Amygdala (tissue), 56 donors: ENCODE results near the gene KAZN.
A peak's percentile ranks its signal among the peaks of the same experiment; 100 is the strongest.
"Not testable (repeated sequence)": the region's sequence is repeated elsewhere in the genome, so short reads cannot be mapped to it uniquely, and the experiment has no call there.

ENCODE experiments used
- DNase-seq, 56 donors: peaks; one replicate each; lab custom pipeline; 2025; lab: John Stamatoyannopoulos, UW

The KAZN gene

DNA sequence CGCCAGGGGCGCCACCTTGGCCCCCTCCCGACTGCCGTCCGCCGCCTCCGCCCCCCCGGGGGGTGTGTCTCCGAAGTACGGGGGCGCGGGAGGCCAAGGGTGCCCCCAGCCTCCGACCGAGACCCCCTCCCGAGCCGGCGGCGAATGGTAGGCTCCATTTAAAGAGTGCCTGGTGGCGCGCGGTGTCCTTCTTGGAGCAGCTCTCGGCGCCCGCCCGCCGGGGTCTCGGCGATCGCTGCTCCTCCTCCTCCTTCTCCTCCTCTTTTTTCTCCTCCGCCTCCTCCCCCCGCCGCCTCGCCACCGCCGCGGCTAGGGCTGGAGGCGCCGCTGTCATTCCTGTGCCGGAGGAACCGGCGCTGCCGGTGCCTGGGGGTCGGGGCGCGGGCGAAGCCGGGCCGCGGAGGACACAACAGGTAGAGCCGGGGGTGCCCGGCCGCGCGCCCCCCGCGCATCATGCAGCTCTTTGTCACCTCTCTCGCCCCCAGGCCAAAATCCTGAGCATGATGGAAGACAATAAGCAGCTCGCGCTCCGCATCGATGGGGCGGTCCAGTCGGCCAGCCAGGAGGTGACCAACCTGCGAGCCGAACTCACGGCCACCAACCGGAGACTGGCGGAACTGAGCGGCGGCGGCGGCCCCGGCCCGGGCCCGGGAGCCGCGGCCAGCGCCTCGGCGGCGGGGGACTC lies at the start of gene KAZN:
TSS of gene KAZN (plus strand) at position 188 of the 685 bp plus-strand sequence.
- peak in 30 of 56 donors; percentile 3 to 60 (median 34) for DNase-seq

DNA sequence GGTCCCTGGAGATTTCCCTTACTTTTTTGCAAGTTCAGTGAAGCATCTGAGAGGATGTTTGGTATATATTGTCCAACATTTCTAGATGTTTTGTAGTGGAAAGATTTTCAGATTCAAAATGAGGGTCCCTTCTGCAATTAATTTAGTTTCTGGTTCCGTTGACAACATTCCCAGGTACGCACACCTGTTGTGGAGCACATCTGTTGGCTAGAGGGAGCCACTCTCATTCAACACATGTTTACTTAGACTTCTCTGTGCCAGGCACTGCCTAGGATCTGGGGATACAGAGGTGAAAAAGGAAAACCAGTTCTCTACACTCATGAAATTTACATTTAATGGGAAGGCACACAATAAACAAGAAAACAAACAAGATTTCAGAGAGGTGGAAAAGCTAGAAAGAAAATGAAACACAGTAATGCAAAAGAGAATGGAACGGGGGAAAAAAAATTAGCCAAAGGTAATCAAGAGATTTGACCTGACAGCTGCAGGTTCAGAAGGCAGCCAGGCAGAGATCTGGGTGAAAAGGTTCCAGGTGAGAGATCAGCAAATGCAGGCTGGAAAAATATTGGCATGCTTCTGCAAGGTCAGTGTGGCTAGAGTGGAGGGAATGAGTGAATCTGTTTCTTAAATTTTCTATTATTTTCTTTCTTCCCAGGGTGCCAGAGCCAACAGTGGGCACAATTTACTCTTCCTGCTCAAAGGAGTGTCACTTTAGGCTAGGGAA lies 48.4 kb upstream of the KAZN start:
- no peak for DNase-seq

DNA sequence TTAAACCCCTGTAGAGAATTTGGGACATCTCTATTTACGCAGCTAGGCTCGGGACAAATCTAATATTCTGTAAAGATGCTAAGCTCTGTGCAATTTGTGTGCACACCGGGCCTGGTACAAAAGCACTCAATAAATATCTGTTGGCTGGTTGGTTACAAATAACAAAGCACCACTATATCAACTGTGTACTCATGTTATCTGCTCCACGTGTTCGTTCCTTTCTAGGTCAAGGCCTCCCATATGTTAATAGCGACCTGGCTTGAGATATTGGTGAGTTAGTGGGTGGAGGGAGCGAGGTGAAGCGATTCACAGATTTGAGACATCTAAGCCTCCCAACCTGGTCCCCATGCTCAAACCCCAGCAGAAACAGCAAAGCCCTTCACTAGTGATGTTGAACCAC lies 47.1 kb upstream of the KAZN start:
- no peak for DNase-seq

DNA sequence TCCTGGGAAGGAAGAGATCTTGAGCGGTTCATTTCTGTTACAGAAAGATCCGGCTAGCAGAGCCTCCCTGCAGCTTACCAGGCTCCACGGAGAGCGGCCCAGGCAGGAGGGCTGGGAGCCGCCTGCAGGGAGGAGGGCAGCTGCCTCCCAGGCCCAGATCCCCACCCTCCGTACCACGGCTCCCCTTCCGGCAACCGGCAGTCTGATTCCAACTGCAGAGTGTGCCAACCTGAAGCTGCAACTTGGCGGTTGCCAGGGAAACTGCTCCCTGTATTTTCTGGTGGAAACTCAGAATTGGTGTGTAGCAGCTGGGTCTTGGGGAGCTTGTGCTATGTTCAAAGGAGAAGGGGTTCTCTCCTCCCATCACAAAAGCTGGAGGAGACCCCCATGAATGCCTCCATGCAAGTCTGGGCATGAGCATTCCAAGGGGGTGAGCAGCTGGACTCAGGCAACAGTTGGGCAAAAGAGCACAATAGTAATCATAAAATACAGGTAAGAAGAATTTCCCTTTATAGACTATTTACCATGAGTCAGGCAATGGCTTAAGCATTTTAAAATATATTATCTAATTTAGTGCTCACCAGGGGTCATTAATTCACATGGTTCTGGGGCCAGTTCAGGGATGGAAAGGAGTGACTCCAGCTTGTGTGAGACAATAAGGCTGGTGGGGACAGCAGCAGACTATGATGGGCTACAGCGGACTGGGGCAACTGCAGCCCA lies 46.1 kb upstream of the KAZN start:
- peak in 31 of 56 donors; percentile 1 to 55 (median 16) for DNase-seq

DNA sequence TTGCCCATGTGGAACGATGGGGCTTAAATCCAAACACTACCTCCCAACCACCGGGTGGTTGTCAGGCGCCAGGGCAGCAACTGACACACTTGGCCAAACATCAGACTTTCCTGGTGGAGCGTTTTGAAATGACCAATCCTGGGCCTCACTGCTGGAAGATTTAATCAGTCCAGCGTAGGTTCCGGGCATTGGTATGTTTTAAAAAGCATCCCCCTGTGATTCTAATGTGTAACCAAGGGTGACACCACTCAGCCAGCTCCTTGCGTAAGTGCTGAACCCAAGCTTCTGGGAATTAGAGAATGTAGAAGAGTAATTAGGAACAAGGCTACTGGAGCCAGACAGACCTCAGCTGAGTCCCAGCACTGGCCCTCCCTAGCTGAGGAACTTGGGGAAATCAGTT lies 44.8 kb upstream of the KAZN start:
- peak in 5 of 56 donors; percentile 4 to 28 (median 9) for DNase-seq

DNA sequence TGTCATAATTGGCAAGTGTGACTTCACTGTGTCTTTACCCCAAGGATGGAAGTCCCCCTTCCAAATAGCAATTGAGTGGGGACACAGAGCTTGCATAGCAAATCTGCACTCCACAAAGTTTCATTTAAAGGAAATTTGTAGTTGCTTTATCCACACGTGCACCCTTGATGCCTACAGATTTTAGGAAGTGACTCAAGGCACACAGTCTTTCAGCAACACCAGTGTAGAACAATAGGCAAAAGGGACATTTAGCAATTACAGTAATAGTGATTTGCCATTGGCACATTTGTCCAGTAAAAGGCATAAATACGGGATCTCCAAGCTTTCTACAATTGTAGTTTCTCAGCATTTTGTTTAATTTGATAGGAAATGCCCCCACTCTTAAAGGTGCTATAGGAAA lies 43.4 kb upstream of the KAZN start:
- no peak for DNase-seq

DNA sequence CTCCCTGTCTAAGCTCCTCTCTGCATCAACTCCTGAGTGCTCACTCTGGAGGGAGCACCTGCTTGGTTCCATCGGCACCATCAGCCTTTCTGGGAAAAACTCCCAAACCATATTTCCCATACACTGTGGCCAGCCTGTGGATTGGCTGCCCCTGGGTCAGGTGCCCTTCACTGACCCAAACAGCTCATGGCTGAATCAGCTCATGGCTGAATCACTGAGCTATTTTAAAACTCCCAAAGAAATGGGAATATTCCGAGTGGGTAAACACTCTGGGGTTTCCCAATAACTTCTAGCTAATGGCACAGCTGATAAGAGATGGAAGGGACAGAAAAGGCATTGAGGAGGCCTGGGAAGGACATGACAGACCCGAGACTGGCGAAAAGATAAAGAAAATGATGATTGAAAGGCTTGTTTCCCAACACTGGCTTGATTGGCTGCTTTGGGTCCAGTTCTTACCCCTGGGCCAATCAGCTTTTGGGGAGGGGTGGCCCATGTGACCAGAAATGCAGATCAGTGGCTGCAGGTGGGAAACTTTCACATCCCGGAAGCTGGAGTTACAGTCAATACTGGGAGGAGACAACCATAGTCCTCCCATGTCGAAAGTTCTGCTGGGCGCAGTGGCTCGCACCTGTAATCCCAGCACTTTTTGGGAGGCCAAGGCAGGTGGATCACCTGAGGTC lies 37.3 kb upstream of the KAZN start:
- no peak for DNase-seq

DNA sequence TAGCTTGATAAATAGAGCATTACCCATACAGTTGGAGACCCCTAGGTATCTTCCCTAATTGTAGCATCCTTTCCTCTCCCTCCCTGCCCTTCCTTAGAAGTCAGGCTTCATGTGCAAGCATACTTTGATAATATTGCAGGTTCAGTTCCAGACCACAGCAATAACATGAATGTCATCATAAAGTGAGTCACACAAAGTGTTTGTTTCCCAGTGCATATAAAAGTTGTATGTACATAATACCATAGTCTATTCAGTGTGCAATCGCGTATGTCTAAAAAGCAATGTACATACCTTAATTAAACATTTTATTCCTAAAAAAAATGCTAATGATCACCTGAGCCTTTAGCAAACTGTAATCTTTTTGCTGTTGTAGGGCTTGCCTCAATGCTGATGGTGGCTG lies 33.4 kb upstream of the KAZN start:
- no peak for DNase-seq

DNA sequence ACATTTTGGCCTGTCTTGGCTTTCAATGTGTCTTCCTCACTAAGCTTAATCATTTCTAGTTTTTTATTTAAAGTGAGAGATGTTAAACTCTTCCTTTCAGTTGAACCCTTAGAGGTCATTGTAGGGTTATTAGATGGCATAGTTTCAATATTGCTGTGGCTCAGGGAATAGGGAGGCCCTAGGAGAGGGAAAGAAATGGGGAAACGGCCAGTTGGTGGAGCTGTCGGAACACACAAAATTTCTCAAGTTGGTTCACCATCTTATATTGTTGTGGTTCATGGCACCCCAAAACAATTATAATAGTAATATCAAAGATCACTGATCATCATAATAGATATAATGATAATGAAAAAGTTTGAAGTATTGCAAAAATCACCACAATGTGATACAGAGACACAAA lies 31.4 kb upstream of the KAZN start:
- DNase-seq: no peak

DNA sequence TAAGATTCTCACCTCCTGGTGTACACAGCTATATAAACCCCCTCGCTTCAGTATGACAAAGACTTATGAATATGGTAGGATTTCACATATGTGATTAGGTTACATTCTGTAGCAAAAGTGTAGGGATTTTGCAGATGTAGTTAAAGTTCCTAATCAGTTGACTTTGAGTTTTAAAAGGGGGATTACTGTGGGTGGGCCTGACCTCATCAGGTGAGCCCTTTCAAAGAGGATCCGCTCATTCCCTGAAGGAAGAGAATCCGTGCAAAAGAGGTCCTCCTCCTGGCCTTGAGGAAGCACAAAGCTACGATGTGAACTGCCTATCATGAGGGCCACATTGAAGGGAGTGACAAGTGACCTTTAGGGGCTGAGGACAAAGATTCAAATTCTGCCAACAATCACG lies 30.6 kb upstream of the KAZN start:
- DNase-seq: no peak

DNA sequence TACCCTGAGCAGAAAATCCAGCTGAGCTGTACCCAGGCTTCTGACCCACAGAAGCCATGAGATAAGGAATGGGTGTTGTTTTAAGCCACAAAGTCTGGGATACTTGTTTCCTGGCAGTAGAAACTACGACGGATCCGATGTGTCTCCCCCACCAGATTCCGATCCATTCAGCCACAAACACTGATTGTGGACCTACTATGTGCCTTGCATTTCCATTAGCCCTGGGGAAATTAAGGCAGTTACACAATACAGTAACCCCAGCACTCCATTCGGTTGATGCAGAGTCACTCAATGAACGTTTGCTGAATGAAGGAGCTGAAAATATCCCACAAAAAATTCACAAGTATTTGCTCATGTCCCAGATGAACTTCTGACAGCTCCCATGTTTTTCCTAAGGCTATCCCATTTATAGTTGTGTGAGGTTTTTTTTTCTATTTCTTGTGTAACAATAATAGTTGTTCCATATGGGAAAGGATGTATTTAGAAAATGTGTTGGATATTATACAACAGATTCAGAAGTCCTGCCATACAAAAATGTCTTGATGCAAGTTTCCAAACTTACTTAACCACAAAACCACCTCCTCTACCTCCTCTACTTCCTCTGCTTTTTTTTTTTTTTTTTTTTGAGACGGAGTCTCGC lies 29.6 kb upstream of the KAZN start:
- no peak for DNase-seq

DNA sequence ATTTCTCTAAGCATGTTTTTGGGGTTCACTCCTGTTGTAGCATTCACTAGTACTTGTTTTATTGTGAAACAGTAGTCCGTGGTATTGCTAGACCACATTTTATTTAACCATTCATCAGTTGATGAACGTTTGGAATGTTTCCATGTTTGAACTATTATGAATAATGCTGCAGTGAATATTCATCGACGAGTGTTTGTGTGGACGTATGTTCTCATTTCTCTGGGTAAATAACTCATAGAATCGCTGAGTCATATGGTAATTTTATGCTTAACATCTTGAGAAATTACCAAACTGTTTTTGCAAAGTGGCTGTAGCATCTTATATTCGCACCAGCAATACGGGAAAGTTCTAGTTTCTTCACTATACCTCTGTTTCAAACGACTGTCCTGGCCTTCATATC lies 28.0 kb upstream of the KAZN start:
- DNase-seq: no peak

DNA sequence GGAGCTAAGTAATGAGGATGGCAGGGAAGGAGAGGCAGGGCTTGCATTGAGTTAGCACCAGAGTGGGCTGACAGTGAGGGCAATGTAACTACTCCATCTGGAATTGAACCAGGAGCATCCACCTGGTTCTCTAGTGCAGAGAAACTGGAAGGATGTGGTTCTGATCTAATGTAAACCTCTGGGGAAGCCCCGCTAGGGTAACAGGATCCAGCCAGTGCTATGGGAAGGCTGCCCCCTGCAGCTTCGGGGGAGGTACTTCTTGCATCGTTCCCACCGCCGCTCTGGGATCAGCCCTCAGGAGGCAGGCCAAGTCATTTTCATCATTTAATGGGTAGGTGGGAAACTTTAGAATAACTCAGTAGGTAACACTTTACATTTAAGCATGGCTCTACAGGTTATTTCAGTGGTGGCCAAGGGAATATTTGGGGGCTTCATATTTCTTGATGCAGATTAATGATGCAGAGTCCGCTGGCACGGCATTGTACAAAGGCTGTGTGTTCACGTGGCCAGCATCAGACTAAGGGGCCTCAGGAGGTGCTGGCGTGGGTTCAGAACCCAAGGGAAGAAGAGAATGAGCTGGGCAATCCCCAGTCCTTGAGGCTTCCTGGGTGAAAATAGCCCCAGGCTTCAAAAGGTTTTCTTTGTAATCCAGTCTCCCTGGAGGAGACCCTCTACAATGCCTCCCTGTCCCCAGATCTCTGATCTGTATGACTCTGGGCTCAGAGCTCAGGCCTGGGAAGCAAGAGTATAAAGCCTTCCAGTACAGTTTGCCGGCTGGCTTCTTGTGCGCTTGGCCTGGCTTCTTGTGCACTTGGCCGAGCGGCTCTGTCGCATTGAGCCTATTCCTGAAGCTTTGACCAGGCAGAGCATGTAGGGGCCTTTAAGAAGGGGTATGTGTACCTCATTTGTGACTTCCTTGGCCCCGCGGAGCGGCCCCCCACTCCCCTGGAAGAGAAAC lies 26.4 kb upstream of the KAZN start:
- DNase-seq: peak in 25 of 56 donors; percentile 2 to 51 (median 10)

DNA sequence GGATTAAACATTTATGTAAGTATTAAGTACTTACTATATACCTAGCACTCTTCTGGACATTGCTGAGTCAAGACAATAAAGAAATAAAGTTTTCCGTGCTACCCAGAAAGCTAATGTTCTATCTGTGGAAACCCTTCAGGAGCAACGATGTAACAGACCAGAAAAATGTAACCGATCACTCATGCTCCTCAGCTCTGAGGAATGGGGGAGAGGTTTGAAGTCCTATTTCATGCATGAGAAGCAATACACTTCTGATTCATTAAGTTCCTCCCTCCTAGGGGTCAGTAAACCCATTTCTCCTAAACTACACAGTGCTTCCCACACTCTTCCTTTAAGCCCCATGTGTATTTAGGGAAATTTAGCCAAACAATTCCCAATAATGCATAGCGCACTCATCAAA lies 25.6 kb upstream of the KAZN start:
- no peak for DNase-seq

DNA sequence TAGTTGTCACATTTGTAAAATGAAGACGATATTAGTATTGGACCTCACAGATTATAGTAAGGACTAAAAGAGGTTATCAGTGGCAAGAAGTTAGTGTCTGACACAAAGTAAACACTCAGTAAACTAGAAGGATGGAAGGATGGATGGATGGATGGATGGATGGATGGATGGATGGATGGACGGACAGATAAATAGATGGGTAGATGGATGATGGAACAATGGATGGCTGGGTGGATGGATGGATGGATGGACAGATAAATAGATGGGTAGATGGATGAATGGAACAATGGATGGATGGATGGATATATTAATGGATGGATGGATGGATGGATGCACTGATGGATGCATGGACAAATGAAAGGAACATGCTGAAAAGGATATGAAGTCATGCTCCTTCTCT lies 22.3 kb upstream of the KAZN start:
- no peak for DNase-seq

DNA sequence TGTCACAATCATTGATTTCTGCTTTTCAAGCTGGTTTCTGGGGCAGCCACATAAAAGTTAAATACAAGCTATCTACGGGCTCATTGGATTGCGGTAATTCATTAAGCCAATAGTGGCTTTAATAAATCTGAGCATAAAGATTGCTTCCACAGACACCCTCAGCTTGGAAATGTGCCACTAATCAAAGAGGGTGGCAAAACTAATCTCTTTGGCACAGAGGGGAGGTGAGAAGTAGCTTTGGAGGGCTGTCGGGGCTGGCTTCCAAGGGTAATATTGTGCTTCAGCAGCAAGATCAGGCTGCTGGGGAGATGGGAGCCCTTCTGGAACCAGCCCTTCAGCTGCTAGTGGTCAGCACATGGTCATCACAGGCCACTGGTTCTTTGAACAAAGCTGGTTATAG lies 21.2 kb upstream of the KAZN start:
- no peak for DNase-seq

DNA sequence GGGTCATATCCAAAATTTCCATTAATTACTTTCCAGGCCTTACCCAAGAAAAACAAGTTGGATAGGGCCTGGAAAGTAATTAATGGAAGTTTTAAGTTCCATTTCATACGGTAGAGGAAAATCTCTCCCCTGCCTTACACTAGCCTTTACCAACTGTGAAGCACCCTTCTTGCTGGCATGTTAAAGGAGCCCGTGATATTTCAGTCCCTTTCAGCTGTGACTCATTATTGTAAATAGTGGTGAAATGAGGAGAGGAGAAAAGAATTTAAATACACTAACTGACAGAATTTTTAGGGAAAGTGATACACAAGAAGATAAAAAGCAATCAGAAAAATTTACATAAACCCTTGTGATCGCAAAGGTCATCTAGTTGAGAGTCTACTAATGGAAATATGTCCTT lies 20.3 kb upstream of the KAZN start:
- no peak for DNase-seq

DNA sequence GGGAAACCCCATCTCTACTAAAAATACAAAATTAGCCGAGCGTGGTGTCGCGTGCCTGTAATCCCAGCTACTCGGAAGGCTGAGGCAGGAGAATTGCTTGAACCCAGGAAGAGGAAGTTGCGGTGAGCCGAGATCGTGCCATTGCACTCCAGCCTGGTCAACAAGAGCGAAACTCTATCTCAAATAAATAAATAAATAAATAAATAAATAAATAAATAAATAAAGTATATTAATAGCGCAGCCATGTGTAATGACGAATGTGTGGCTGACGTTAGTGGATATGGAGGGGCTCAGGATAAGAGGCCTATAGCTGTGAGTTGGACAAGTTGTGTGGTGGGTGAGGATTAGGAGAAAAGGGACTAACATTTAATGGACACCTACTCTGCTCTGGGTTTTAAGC lies 18.2 kb upstream of the KAZN start:
- DNase-seq: not testable (repeated sequence)

DNA sequence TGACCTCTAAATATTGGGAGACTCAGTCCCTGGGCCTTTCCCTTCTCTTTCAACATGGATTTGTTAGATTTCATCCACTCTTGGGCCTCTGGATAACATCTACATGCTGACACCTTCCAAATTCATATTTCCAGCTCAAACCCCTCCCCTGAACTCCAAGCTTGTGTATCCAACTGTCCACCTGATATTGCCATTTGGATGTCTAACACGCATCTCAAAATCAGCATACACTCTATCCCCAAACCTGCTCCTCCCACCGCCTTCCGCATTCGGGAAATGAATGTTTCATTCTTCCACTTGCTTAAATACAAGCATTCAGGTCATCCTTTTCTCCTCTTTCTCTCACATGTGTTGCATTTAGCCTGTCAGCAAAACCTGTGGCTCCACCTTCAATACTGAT lies 17.5 kb upstream of the KAZN start:
- DNase-seq: no peak
